WTC11 (cell line): ENCODE measurements around the gene ZCCHC14. TPM values are rescaled to one million over a fixed set of nuclear protein-coding genes. Genes with fewer than 3 reads are reported as not detected.

Experiments used
- ATAC-seq: fragments of 200-7000 bp; cut with Tn5 transposase; 2 replicates; pipeline ENCODE4 v1.10.0; 2021; ENCODE audit warnings: mild to moderate bottlenecking, moderate library complexity
- CTCF ChIA-PET: fragments of 300-600 bp; sonication (Branson Sonifier 250); formaldehyde crosslinking; loops from one replicate; lab custom pipeline; 2021; ENCODE audit warnings: antibody characterized with exemption; lab: Charles Lee
- POLR2A ChIA-PET: fragments of 350-600 bp; sonication (Branson Sonifier 250); formaldehyde crosslinking; loops from one replicate; lab custom pipeline; 2021; ENCODE audit warnings: antibody characterized with exemption; lab: Charles Lee
- DNase-seq: peaks from one replicate; pipeline ENCODE4 v3.0.0; 2021; ENCODE audit warnings: low spot score
- H3K27ac Mint-ChIP-seq: 2 replicates; pipeline ENCODE4 v1.8.0; 2021; ENCODE audit warnings: mixed read lengths
- H3K27me3 Mint-ChIP-seq: 2 replicates; pipeline ENCODE4 v1.8.0; 2021; ENCODE audit warnings: low read depth, mild to moderate bottlenecking, moderate library complexity, mixed read lengths
- H3K36me3 Mint-ChIP-seq: 2 replicates; pipeline ENCODE4 v1.8.0; 2021; ENCODE audit warnings: mixed read lengths
- H3K4me1 Mint-ChIP-seq: 2 replicates; pipeline ENCODE4 v1.8.0; 2022; ENCODE audit warnings: mixed read lengths
- H3K4me3 Mint-ChIP-seq: 2 replicates; pipeline ENCODE4 v1.8.0; 2021; ENCODE audit warnings: mild to moderate bottlenecking, moderate library complexity, mixed read lengths
- H3K9me3 Mint-ChIP-seq: 2 replicates; pipeline ENCODE4 v1.8.0; 2021; ENCODE audit warnings: mixed read lengths
- CBFB ChIP-seq: sonication (generic); formaldehyde crosslinking; IDR thresholded peaks from 2 replicates; pipeline ENCODE4 v1.8.1; 2022; ENCODE audit warnings: mild to moderate bottlenecking, low read depth, missing genetic modification reagents
- E2F4 ChIP-seq: sonication (generic); formaldehyde crosslinking; IDR thresholded peaks from 2 replicates; pipeline ENCODE4 v1.8.1; 2022; ENCODE audit warnings: low read depth, mild to moderate bottlenecking, moderate library complexity, missing genetic modification reagents, borderline replicate concordance
- EMX1 ChIP-seq: fragments of 250-450 bp; sonication (Bioruptor Pico); IDR thresholded peaks from 2 replicates; pipeline ENCODE4 v1.8.0; 2021; ENCODE audit warnings: mild to moderate bottlenecking
- ESRRA ChIP-seq: sonication (generic); formaldehyde crosslinking; IDR thresholded peaks from 2 replicates; pipeline ENCODE4 v1.8.1; 2022; ENCODE audit warnings: mild to moderate bottlenecking, missing genetic modification reagents, borderline replicate concordance
- IRF1 ChIP-seq: sonication (generic); formaldehyde crosslinking; IDR thresholded peaks from 2 replicates; pipeline ENCODE4 v1.8.0; 2023; ENCODE audit warnings: missing genetic modification reagents
- JAZF1 ChIP-seq: fragments of 250-450 bp; sonication (Bioruptor Pico); IDR thresholded peaks from 2 replicates; pipeline ENCODE4 v1.9.0; 2021; ENCODE audit warnings: moderate library complexity, mild to moderate bottlenecking, inconsistent platforms
- MXD4 ChIP-seq: fragments of 250-450 bp; sonication (Bioruptor Pico); IDR thresholded peaks from 2 replicates; pipeline ENCODE4 v1.8.0; 2021; ENCODE audit warnings: mild to moderate bottlenecking, moderate library complexity, borderline replicate concordance
- NFE2L1 ChIP-seq: sonication (generic); formaldehyde crosslinking; IDR thresholded peaks from 2 replicates; pipeline ENCODE4 v1.8.1; 2023; ENCODE audit warnings: missing genetic modification reagents
- NFYB ChIP-seq: sonication (generic); formaldehyde crosslinking; conservative IDR thresholded peaks from 2 replicates; pipeline ENCODE4 v1.8.0; 2022; ENCODE audit warnings: low read depth, missing genetic modification reagents
- PRRX2 ChIP-seq: fragments of 250-450 bp; sonication (Bioruptor Pico); IDR thresholded peaks from 2 replicates; pipeline ENCODE4 v1.8.0; 2021; ENCODE audit warnings: mild to moderate bottlenecking
- RELA ChIP-seq: sonication (generic); formaldehyde crosslinking; IDR thresholded peaks from 2 replicates; pipeline ENCODE4 v1.8.1; 2022; ENCODE audit warnings: missing genetic modification reagents, mild to moderate bottlenecking, borderline replicate concordance
- ZNF423 ChIP-seq: fragments of 250-450 bp; sonication (Bioruptor Pico); IDR thresholded peaks from 2 replicates; pipeline ENCODE4 v2.1.2; 2022; ENCODE audit warnings: mild to moderate bottlenecking, moderate library complexity
- total RNA-seq: library from RNA; stranded (reverse); gene quantifications from 3 replicates; pipeline ENCODE4 v1.2.3, GENCODE V29; 2021
- TF ChIP-seq, protein P1 (sequence below): sonication (generic); formaldehyde crosslinking; IDR thresholded peaks from 2 replicates; pipeline ENCODE4 v1.8.0; 2023; ENCODE audit warnings: mild to moderate bottlenecking, missing genetic modification reagents
- TF ChIP-seq, protein P2 (sequence below): sonication (generic); formaldehyde crosslinking; IDR thresholded peaks from 2 replicates; pipeline ENCODE4 v1.8.0; 2022; ENCODE audit warnings: mild to moderate bottlenecking, missing genetic modification reagents
- TF ChIP-seq, protein P3 (sequence below): fragments of 200-600 bp; IDR thresholded peaks from 2 replicates; pipeline ENCODE4 v1.8.0; 2022; ENCODE audit warnings: antibody characterized with exemption
- TF ChIP-seq, protein P4 (sequence below): fragments of 250-450 bp; sonication (Bioruptor Pico); IDR thresholded peaks from 2 replicates; pipeline ENCODE4 v1.9.0; 2021; ENCODE audit warnings: mild to moderate bottlenecking, borderline replicate concordance
- TF ChIP-seq, protein P5 (sequence below): sonication (generic); formaldehyde crosslinking; conservative IDR thresholded peaks from 2 replicates; pipeline ENCODE4 v1.8.1; 2023; ENCODE audit warnings: mild to moderate bottlenecking, low read depth, missing genetic modification reagents, moderate library complexity

The ZCCHC14 gene
- total RNA-seq, 1 experiment from 2014 or later = 33.8 TPM

GRCh38 chr16:87516361-87516760, 23.5 kb upstream of the ZCCHC14 start:
- Mint-ChIP-seq H3K36me3 (no peaks in the 10 kb centered on the region), H3K9me3 (no peaks in the 10 kb centered on the region), H3K27ac (0 out of 2 replicates have a peak overlapping the region, but pooled peaks have one; percentile 17), H3K4me3 (no peak overlapping the region), H3K4me1 (peaks cover 10% of the 10 kb centered on the region), H3K27me3 (peaks cover 3% of the 10 kb centered on the region; the same call in 1 of the 2 replicates)
- ChIA-PET CTCF (interaction anchor here (1.4 to 2.0 kb wide), 3 partner anchors 26 to 55 kb away, joined by 3 to 10 read pairs (median 4); no protein-coding TSS in a partner anchor), POLR2A (no interaction called here)
- ATAC-seq (no peak), DNase-seq (no peak)
- TF ChIP-seq, protein P1, sequence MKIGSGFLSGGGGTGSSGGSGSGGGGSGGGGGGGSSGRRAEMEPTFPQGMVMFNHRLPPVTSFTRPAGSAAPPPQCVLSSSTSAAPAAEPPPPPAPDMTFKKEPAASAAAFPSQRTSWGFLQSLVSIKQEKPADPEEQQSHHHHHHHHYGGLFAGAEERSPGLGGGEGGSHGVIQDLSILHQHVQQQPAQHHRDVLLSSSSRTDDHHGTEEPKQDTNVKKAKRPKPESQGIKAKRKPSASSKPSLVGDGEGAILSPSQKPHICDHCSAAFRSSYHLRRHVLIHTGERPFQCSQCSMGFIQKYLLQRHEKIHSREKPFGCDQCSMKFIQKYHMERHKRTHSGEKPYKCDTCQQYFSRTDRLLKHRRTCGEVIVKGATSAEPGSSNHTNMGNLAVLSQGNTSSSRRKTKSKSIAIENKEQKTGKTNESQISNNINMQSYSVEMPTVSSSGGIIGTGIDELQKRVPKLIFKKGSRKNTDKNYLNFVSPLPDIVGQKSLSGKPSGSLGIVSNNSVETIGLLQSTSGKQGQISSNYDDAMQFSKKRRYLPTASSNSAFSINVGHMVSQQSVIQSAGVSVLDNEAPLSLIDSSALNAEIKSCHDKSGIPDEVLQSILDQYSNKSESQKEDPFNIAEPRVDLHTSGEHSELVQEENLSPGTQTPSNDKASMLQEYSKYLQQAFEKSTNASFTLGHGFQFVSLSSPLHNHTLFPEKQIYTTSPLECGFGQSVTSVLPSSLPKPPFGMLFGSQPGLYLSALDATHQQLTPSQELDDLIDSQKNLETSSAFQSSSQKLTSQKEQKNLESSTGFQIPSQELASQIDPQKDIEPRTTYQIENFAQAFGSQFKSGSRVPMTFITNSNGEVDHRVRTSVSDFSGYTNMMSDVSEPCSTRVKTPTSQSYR (CRISPR knock-in tag) = no peak
- TF ChIP-seq RELA (CRISPR knock-in tag) = no peak
- TF ChIP-seq, protein P2, sequence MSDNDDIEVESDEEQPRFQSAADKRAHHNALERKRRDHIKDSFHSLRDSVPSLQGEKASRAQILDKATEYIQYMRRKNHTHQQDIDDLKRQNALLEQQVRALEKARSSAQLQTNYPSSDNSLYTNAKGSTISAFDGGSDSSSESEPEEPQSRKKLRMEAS = no peak
- TF ChIP-seq ZNF423 (CRISPR knock-in tag) = no peak
- no peak for TF ChIP-seq EMX1 (CRISPR knock-in tag)
- no peak for TF ChIP-seq MXD4 (CRISPR knock-in tag)
- TF ChIP-seq, protein P3, sequence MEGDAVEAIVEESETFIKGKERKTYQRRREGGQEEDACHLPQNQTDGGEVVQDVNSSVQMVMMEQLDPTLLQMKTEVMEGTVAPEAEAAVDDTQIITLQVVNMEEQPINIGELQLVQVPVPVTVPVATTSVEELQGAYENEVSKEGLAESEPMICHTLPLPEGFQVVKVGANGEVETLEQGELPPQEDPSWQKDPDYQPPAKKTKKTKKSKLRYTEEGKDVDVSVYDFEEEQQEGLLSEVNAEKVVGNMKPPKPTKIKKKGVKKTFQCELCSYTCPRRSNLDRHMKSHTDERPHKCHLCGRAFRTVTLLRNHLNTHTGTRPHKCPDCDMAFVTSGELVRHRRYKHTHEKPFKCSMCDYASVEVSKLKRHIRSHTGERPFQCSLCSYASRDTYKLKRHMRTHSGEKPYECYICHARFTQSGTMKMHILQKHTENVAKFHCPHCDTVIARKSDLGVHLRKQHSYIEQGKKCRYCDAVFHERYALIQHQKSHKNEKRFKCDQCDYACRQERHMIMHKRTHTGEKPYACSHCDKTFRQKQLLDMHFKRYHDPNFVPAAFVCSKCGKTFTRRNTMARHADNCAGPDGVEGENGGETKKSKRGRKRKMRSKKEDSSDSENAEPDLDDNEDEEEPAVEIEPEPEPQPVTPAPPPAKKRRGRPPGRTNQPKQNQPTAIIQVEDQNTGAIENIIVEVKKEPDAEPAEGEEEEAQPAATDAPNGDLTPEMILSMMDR = no peak
- no peak for TF ChIP-seq JAZF1 (CRISPR knock-in tag)
- TF ChIP-seq PRRX2 = no peak
- TF ChIP-seq, protein P4, sequence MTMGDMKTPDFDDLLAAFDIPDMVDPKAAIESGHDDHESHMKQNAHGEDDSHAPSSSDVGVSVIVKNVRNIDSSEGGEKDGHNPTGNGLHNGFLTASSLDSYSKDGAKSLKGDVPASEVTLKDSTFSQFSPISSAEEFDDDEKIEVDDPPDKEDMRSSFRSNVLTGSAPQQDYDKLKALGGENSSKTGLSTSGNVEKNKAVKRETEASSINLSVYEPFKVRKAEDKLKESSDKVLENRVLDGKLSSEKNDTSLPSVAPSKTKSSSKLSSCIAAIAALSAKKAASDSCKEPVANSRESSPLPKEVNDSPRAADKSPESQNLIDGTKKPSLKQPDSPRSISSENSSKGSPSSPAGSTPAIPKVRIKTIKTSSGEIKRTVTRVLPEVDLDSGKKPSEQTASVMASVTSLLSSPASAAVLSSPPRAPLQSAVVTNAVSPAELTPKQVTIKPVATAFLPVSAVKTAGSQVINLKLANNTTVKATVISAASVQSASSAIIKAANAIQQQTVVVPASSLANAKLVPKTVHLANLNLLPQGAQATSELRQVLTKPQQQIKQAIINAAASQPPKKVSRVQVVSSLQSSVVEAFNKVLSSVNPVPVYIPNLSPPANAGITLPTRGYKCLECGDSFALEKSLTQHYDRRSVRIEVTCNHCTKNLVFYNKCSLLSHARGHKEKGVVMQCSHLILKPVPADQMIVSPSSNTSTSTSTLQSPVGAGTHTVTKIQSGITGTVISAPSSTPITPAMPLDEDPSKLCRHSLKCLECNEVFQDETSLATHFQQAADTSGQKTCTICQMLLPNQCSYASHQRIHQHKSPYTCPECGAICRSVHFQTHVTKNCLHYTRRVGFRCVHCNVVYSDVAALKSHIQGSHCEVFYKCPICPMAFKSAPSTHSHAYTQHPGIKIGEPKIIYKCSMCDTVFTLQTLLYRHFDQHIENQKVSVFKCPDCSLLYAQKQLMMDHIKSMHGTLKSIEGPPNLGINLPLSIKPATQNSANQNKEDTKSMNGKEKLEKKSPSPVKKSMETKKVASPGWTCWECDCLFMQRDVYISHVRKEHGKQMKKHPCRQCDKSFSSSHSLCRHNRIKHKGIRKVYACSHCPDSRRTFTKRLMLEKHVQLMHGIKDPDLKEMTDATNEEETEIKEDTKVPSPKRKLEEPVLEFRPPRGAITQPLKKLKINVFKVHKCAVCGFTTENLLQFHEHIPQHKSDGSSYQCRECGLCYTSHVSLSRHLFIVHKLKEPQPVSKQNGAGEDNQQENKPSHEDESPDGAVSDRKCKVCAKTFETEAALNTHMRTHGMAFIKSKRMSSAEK (CRISPR knock-in tag) = no peak
- TF ChIP-seq ESRRA (CRISPR knock-in tag) = no peak
- no peak for TF ChIP-seq CBFB (CRISPR knock-in tag)
- no peak for TF ChIP-seq NFE2L1
- no peak for TF ChIP-seq E2F4
- TF ChIP-seq IRF1 (CRISPR knock-in tag) = no peak
- TF ChIP-seq, protein P5, sequence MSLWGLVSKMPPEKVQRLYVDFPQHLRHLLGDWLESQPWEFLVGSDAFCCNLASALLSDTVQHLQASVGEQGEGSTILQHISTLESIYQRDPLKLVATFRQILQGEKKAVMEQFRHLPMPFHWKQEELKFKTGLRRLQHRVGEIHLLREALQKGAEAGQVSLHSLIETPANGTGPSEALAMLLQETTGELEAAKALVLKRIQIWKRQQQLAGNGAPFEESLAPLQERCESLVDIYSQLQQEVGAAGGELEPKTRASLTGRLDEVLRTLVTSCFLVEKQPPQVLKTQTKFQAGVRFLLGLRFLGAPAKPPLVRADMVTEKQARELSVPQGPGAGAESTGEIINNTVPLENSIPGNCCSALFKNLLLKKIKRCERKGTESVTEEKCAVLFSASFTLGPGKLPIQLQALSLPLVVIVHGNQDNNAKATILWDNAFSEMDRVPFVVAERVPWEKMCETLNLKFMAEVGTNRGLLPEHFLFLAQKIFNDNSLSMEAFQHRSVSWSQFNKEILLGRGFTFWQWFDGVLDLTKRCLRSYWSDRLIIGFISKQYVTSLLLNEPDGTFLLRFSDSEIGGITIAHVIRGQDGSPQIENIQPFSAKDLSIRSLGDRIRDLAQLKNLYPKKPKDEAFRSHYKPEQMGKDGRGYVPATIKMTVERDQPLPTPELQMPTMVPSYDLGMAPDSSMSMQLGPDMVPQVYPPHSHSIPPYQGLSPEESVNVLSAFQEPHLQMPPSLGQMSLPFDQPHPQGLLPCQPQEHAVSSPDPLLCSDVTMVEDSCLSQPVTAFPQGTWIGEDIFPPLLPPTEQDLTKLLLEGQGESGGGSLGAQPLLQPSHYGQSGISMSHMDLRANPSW (CRISPR knock-in tag) = no peak
- no peak for TF ChIP-seq NFYB (CRISPR knock-in tag)
